ENCODE measurements around the gene KHDC4.

- TF ChIP-seq POLR2A (IDR thresholded peaks at IDR 0.05; ENCODE audit: low read depth, low read length) (no peak), CTCF (conservative IDR thresholded peaks at IDR 0.05; ENCODE audit: low read depth, low read length) (no peak), RAD21 (IDR thresholded peaks at IDR 0.05; ENCODE audit: low read length) (no peak), FOS (IDR thresholded peaks at IDR 0.05; ENCODE audit: low read depth, low read length) (no peak)
Observed at GRCh38 chr1:155982106-155982505, 47.9 kb upstream of the KHDC4 start.

All from IMR-90 (cell line).